Measurements from ENCODE around the gene ABHD14A. TPM values are rescaled to one million over a fixed set of nuclear protein-coding genes. Genes with fewer than 3 reads are reported as not detected.

Gene ABHD14A
- total and polyA plus RNA-seq, 2 of the 13 experiments (the other 11 are each of a cell fraction or from before 2014, with no cell fraction given) = 29.5 to 46.9 TPM

DNA sequence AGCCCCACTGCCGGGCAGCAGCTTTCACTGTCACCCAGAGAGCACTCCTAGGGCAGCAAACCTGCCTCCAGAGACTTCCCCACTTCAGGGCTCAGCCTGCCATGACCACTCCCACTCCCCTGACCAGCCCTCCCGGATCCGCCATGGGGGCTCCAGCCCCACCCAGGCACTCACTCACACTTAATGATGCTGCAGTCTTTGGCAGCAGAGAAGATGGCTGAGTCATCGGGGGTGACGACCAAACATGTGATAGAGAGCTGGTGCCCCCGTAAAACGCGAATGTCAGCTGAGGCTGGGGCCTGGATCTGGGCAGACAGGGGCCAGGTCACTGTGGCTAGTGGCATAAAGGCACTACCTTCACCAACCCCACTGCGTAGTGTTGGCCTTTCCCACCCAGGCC lies 37.9 kb upstream of the ABHD14A start:
- BruUV-seq (replicated peaks) = no TSS peak
- peaks cover 21 to 59% of the 10 kb centered on the region in 2 experiments; a peak in 4 of 5 replicates for H3K36me3 ChIP-seq (replicated peaks in 1 of 2; ENCODE audit: control insufficient read depth in 1 of 2, insufficient read depth in 2 of 2, low read length in 2 of 2)
- intact Hi-C loops (cut with micrococcal nuclease; ENCODE audit: unreplicated experiment) (no loop called here), in situ Hi-C loops (cut with HindIII; ENCODE audit: extremely low pct_ligation_motif_present, low pct_unique_long_range_greater_than_20kb) (no loop called here)
- no peaks in the 10 kb centered on the region for H3K9me3 ChIP-seq (ENCODE audit: low read length)
- no peaks in the 10 kb centered on the region; a peak in 1 of 5 replicates for H3K27me3 ChIP-seq (ENCODE audit: control insufficient read depth in 1 of 2, insufficient read depth in 2 of 2, low read length in 2 of 2)
- H3K27ac ChIP-seq (ENCODE audit: extremely low read length, insufficient read depth, low read length) = no peak overlapping the region
- ChIA-PET CTCF (ENCODE audit: low intra/inter-chr PET ratio, low total read pairs) (no interaction called here), POLR2A (no interaction called here)
- H3K9ac ChIP-seq (ENCODE audit: insufficient read depth, low read depth, low read length) = no peak overlapping the region
- peaks cover 28% of the 10 kb centered on the region for H3K79me2 ChIP-seq (ENCODE audit: insufficient read depth, low read length)
- TF ChIP-seq SMAD3 (CRISPR knock-in tag; IDR thresholded peaks at IDR 0.05) (no peak), ZNF350 (CRISPR knock-in tag; IDR thresholded peaks at IDR 0.05; ENCODE audit: borderline replicate concordance, low read depth) (no peak), POGZ (CRISPR knock-in tag; IDR thresholded peaks at IDR 0.05) (no peak), ZNF790 (CRISPR knock-in tag; IDR thresholded peaks at IDR 0.05; ENCODE audit: borderline replicate concordance) (no peak), SRSF9 (IDR thresholded peaks at IDR 0.05; ENCODE audit: borderline replicate concordance, insufficient read depth, low read depth, low read length, poor library complexity, severe bottlenecking) (no peak), ZNF282 (IDR thresholded peaks at IDR 0.05; ENCODE audit: partially characterized antibody) (no peak), ZNF672 (CRISPR knock-in tag; IDR thresholded peaks at IDR 0.05) (no peak), SMYD3 (CRISPR knock-in tag; IDR thresholded peaks at IDR 0.05) (no peak), KLF15 (CRISPR knock-in tag; IDR thresholded peaks at IDR 0.05; ENCODE audit: borderline replicate concordance) (no peak), KLF11 (CRISPR knock-in tag; IDR thresholded peaks at IDR 0.05) (no peak), ZNF260 (CRISPR knock-in tag; IDR thresholded peaks at IDR 0.05; ENCODE audit: borderline replicate concordance, low read depth) (no peak)
- TF ChIP-seq, protein P1, sequence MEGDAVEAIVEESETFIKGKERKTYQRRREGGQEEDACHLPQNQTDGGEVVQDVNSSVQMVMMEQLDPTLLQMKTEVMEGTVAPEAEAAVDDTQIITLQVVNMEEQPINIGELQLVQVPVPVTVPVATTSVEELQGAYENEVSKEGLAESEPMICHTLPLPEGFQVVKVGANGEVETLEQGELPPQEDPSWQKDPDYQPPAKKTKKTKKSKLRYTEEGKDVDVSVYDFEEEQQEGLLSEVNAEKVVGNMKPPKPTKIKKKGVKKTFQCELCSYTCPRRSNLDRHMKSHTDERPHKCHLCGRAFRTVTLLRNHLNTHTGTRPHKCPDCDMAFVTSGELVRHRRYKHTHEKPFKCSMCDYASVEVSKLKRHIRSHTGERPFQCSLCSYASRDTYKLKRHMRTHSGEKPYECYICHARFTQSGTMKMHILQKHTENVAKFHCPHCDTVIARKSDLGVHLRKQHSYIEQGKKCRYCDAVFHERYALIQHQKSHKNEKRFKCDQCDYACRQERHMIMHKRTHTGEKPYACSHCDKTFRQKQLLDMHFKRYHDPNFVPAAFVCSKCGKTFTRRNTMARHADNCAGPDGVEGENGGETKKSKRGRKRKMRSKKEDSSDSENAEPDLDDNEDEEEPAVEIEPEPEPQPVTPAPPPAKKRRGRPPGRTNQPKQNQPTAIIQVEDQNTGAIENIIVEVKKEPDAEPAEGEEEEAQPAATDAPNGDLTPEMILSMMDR (CRISPR knock-in tag; IDR thresholded peaks at IDR 0.05) = no peak
- TF ChIP-seq, protein P2, sequence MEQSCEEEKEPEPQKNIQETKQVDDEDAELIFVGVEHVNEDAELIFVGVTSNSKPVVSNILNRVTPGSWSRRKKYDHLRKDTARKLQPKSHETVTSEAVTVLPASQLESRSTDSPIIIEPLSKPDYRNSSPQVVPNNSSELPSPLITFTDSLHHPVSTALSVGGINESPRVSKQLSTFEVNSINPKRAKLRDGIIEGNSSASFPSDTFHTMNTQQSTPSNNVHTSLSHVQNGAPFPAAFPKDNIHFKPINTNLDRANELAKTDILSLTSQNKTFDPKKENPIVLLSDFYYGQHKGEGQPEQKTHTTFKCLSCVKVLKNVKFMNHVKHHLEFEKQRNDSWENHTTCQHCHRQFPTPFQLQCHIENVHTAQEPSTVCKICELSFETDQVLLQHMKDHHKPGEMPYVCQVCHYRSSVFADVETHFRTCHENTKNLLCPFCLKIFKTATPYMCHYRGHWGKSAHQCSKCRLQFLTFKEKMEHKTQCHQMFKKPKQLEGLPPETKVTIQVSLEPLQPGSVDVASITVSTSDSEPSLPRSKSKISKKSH (CRISPR knock-in tag; IDR thresholded peaks at IDR 0.05; ENCODE audit: borderline replicate concordance) = no peak
- TF ChIP-seq, protein P3, sequence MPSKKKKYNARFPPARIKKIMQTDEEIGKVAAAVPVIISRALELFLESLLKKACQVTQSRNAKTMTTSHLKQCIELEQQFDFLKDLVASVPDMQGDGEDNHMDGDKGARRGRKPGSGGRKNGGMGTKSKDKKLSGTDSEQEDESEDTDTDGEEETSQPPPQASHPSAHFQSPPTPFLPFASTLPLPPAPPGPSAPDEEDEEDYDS (CRISPR knock-in tag; IDR thresholded peaks at IDR 0.05) = no peak
- TF ChIP-seq, protein P4, sequence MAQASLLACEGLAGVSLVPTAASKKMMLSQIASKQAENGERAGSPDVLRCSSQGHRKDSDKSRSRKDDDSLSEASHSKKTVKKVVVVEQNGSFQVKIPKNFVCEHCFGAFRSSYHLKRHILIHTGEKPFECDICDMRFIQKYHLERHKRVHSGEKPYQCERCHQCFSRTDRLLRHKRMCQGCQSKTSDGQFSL (CRISPR knock-in tag; IDR thresholded peaks at IDR 0.05) = no peak
- TF ChIP-seq, protein P5, sequence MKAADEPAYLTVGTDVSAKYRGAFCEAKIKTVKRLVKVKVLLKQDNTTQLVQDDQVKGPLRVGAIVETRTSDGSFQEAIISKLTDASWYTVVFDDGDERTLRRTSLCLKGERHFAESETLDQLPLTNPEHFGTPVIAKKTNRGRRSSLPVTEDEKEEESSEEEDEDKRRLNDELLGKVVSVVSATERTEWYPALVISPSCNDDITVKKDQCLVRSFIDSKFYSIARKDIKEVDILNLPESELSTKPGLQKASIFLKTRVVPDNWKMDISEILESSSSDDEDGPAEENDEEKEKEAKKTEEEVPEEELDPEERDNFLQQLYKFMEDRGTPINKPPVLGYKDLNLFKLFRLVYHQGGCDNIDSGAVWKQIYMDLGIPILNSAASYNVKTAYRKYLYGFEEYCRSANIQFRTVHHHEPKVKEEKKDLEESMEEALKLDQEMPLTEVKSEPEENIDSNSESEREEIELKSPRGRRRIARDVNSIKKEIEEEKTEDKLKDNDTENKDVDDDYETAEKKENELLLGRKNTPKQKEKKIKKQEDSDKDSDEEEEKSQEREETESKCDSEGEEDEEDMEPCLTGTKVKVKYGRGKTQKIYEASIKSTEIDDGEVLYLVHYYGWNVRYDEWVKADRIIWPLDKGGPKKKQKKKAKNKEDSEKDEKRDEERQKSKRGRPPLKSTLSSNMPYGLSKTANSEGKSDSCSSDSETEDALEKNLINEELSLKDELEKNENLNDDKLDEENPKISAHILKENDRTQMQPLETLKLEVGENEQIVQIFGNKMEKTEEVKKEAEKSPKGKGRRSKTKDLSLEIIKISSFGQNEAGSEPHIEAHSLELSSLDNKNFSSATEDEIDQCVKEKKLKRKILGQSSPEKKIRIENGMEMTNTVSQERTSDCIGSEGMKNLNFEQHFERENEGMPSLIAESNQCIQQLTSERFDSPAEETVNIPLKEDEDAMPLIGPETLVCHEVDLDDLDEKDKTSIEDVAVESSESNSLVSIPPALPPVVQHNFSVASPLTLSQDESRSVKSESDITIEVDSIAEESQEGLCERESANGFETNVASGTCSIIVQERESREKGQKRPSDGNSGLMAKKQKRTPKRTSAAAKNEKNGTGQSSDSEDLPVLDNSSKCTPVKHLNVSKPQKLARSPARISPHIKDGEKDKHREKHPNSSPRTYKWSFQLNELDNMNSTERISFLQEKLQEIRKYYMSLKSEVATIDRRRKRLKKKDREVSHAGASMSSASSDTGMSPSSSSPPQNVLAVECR (CRISPR knock-in tag; IDR thresholded peaks at IDR 0.05; ENCODE audit: borderline replicate concordance) = no peak
- H2AFZ ChIP-seq (ENCODE audit: low read length) = no peak overlapping the region
- ATAC-seq (no peak), FAIRE-seq (no peak), DNase-seq (ENCODE audit: low spot score) (no peak)
- no peak overlapping the region for H3K4me2 ChIP-seq (ENCODE audit: low read depth, low read length)
- H3K4me1 ChIP-seq (ENCODE audit: insufficient read depth, low read length) = peaks cover 24% of the 10 kb centered on the region
- H3K4me3 ChIP-seq (replicated peaks in 1 of 3; ENCODE audit: insufficient read depth in 1 of 3, low read depth in 2 of 3, low read length in 3 of 3) = no peak overlapping the region
- H4K20me1 ChIP-seq (ENCODE audit: insufficient read depth, low read length) = no peaks in the 10 kb centered on the region; the same call in 1 of the 2 replicates
- 95% methylated on average over 7 of the region's 9 CpGs for WGBS (ENCODE audit: low lambda C conversion rate)

Measured in HepG2 (cell line).